Activated T-cell treated with anti-CD3 and anti-CD28 coated beads, Interleukin-2, amount 50 U/mL, for 4 hours (primary cell): ENCODE data around the gene PCSK9. TPM values are rescaled to one million over a fixed set of nuclear protein-coding genes. Genes with fewer than 3 reads are reported as not detected.

ENCODE experiments used
- ATAC-seq, 2 donors: fragments of 200-7000 bp; cut with Tn5 transposase; one replicate each; pipeline ENCODE4 v1.10.0; 2021
- DNase-seq: peaks from one replicate; pipeline ENCODE4 v3.0.0-alpha.2; 2020
- H3K27me3 Mint-ChIP-seq: one replicate; pipeline ENCODE4 v1.8.0; 2021; ENCODE audit warnings: low read depth, mixed read lengths
- H3K36me3 Mint-ChIP-seq: one replicate; pipeline ENCODE4 v1.8.0; 2022; ENCODE audit warnings: mixed read lengths; ENCODE audit not compliant: insufficient read depth
- H3K4me1 Mint-ChIP-seq: one replicate; pipeline ENCODE4 v1.8.0; 2021; ENCODE audit warnings: low read depth, mixed read lengths
- H3K4me3 Mint-ChIP-seq: one replicate; pipeline ENCODE4 v1.8.0; 2021; ENCODE audit warnings: mild to moderate bottlenecking, moderate library complexity, mixed read lengths
- H3K9me3 Mint-ChIP-seq: one replicate; pipeline ENCODE4 v1.8.0; 2021; ENCODE audit warnings: mixed read lengths
- total RNA-seq, 3 donors: library from RNA; stranded (reverse); gene quantifications; one replicate each; pipeline ENCODE4 v1.2.1, GENCODE V29; 2021

PCSK9 gene
- total RNA-seq, 3 donors from 2014 or later, result 0.05 to 0.10 (median 0.08) TPM

DNA sequence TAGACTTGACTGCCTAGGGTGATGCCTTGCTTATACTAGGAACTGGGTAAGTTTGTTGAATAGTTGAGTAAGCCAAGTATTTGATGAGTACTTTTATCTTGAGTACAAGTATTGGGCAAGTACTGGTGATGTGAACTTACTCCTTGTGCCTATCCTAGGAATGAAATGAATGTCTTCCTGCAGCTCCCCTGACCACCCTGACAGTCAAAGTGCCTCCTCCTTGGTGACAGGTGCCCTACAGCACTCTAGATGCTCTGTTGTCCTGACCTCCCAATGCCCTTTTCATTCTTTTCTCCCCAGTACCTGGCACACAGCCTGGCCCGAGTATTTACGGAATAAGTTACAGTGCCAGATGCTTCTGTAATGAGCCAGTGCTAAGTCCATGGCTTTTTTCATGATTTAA lies 25.5 kb downstream of the PCSK9 start:
- Mint-ChIP-seq H3K4me3 (no peak overlapping the region), H3K4me1 (no peaks in the 10 kb centered on the region), H3K36me3 (peaks cover 25% of the 10 kb centered on the region), H3K27me3 (no peaks in the 10 kb centered on the region), H3K9me3 (no peaks in the 10 kb centered on the region)
- DNase-seq, result no peak
- no peak for ATAC-seq

DNA sequence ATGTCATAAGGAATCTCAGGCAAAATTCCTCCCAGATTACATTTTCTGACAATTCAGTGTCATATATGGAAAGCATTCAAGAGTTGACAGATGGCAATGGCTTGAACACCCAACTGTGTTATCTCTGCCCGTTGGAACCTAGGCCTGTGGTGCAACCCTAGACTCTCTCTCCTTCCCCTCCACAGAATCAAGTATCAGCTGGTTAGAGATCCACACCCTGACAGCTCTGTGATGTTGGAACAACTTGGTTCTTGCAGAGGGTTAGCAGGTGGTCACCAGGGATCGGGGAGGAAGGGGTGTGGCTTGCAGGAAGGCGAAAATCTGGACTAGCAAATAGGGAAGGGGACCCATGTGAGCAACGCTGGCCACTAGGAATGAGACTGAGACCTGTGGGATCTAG lies 26.3 kb downstream of the PCSK9 start:
- Mint-ChIP-seq H3K36me3 (peaks cover 33% of the 10 kb centered on the region), H3K27me3 (no peaks in the 10 kb centered on the region), H3K4me3 (no peak overlapping the region), H3K9me3 (no peaks in the 10 kb centered on the region), H3K4me1 (no peaks in the 10 kb centered on the region)
- ATAC-seq (no peak), DNase-seq (no peak)

DNA sequence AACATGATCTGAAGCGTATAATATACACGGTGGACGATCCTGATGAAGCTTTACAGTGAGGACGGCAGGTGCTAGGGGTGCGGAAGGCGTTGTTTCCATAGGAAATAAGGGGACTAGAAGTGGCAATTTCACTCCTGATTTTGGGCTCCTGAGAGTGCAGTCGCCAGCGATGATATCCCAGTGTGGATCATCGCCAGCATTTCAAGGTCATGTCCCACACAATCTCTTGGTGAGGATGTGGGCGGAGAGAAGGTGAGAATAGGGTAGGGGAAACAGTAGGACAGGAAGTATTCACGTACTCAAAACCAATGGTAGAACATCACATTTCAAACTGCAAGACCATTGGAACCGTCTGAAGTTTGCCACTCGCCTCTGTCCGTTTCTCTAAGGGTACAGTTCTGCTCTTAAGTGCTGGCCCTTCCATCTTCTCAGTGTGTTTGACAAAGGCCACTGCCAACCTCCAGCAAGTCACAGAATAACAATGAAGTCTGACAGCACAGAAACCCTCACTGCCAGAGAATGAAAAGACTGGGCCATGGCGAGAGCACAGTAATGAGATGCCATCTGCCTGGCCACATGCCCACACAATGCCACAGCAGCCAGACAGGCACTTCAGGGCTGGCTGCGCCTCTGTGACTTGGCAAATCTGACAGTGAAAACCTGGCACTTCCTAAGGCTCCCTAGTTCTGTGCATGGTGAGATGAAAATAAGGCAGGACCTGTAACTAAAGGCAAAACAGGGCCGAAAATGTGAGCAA lies 27.9 kb downstream of the PCSK9 start:
- H3K9me3 Mint-ChIP-seq, result no peaks in the 10 kb centered on the region
- peaks cover 40% of the 10 kb centered on the region for H3K36me3 Mint-ChIP-seq
- H3K4me3 Mint-ChIP-seq, result no peak overlapping the region
- no peak for ATAC-seq
- H3K4me1 Mint-ChIP-seq, result no peaks in the 10 kb centered on the region
- no peak for DNase-seq
- H3K27me3 Mint-ChIP-seq, result no peaks in the 10 kb centered on the region

DNA sequence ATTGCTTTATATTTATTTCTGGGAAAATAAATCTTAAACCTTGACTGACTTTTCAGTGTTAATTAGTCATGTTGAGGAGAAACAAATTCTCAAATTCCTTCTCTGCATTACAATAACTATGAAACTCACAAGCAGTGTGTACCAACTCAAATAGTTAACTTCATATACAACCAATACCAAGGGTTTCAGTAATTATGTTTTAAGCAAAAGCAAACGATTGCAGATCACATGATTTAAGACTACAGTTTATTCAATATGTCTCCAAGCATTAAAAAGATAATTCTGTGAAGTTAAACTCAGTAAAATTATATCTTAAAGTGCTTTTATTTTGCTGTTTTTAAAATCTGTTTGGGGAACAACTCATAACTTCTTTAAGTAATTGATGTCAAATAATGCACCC lies 28.6 kb downstream of the PCSK9 start:
- DNase-seq, result no peak
- Mint-ChIP-seq H3K9me3 (no peaks in the 10 kb centered on the region), H3K4me1 (no peaks in the 10 kb centered on the region), H3K36me3 (peaks cover 47% of the 10 kb centered on the region), H3K27me3 (no peaks in the 10 kb centered on the region), H3K4me3 (no peak overlapping the region)
- ATAC-seq, result no peak

DNA sequence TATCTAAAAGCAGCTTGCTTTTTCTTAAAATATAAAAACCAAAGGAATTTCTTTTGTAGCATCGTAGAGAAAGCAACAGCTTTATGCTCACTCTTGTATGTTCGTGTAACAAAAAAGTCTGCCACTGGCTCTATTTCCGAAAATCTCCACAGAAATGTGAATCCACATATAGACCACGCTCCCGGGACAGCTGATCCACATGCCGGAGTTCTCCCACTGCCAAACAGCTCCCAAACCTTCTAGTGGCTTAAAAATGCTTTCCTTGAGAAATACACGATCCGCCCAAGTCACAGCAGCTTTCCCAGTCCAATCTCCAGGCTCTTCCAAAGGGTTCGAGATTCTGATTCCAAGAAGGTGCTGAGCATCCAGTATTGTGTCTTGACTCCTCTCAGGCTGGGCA lies 29.3 kb downstream of the PCSK9 start:
- Mint-ChIP-seq H3K36me3 (peaks cover 50% of the 10 kb centered on the region), H3K9me3 (no peaks in the 10 kb centered on the region), H3K4me1 (peaks cover 5% of the 10 kb centered on the region), H3K27me3 (no peaks in the 10 kb centered on the region), H3K4me3 (no peak overlapping the region)
- DNase-seq (no peak), ATAC-seq (no peak)

DNA sequence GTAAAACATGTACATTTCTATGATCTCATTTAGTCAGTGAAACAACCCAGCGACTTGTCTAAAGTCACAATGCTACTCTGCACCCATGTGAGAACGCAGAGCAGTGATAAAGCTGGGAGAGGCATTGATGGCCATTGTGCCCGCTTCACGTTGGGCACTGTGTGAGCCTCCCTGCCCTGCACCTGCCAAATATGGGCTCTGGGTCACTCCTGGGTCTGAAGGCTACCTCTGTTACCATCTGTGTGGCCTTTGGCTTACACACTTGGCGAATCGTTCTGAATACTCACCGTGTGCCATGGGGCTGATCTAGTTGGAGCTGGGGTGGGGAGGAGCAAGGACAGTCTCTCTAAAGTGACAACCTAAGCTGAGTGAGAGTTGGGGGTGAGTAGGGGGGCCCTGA lies 29.9 kb downstream of the PCSK9 start:
- H3K4me3 Mint-ChIP-seq, result no peak overlapping the region
- DNase-seq, result no peak

DNA sequence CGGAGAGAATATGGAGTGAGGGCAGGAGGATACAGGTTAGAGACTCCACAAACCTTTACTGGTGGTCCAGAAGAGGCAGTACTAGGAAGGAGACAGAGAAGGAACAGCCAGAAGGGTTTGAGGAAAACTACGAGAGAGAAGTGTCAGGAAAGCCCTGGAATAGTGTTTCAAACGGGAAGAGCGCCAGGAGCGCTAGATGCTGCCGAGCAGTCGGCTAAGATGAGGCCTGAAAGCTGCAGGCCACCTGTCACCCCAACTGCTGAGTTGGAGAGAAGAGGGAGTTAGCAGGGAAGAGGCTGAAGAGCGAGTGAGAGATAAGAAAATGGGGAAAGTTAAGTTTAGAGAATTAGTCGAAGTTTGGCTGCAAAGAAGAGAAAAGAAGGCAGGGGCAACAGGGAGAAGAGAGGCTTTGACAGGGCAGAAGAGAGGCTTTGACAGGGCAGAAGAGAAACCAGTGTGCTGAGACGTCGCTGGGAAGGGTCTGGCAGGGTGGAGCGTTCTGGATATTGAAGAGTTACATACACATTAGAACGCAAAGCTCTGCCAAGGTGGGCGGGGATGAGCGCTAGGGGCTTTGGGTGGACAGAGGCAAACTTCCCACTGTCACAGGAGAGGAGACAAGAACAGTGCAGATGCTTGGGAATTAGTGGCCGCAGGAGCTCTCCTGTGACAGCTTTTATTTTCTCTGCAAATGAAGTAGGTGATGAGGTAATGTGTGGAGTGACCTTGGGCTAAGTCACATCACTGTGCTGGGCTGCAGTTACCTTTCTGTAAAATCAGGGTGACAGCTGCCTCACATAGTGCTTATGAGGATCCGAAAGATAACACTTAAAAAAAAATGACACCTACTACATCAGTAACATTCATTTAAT lies 31.2 kb downstream of the PCSK9 start:
- H3K36me3 Mint-ChIP-seq, result peaks cover 59% of the 10 kb centered on the region
- no peaks in the 10 kb centered on the region for H3K27me3 Mint-ChIP-seq
- peaks cover 6% of the 10 kb centered on the region for H3K4me1 Mint-ChIP-seq
- no peak for ATAC-seq
- DNase-seq, result no peak
- no peaks in the 10 kb centered on the region for H3K9me3 Mint-ChIP-seq
- H3K4me3 Mint-ChIP-seq, result no peak overlapping the region

More for the DNA sequence above, 29.9 kb downstream of the PCSK9 start:
- H3K4me1 Mint-ChIP-seq, result peaks cover 6% of the 10 kb centered on the region
- H3K9me3 Mint-ChIP-seq, result no peaks in the 10 kb centered on the region
- H3K27me3 Mint-ChIP-seq, result no peaks in the 10 kb centered on the region
- peaks cover 52% of the 10 kb centered on the region for H3K36me3 Mint-ChIP-seq
- ATAC-seq, result no peak

DNA sequence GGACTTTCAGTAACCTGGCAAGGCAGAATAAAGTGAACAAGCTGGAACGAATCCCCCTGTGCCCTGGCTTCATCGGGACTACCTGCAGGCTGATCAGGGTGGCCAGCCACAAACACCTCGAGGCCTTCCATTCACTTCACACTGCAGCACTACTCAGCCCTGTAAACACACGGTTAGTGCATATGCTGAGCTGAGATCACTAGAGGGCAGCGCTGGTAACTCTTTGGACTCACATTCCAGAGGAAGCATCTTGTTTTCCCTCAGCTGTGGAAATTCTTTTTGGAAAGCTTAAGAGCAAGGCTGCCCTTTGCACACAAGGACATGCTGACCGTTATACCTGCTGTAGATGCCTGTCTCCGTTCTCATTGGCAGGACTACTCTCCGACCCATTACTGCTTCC lies 32.1 kb downstream of the PCSK9 start:
- Mint-ChIP-seq H3K9me3 (no peaks in the 10 kb centered on the region), H3K4me3 (no peak overlapping the region)
- DNase-seq, result no peak

DNA sequence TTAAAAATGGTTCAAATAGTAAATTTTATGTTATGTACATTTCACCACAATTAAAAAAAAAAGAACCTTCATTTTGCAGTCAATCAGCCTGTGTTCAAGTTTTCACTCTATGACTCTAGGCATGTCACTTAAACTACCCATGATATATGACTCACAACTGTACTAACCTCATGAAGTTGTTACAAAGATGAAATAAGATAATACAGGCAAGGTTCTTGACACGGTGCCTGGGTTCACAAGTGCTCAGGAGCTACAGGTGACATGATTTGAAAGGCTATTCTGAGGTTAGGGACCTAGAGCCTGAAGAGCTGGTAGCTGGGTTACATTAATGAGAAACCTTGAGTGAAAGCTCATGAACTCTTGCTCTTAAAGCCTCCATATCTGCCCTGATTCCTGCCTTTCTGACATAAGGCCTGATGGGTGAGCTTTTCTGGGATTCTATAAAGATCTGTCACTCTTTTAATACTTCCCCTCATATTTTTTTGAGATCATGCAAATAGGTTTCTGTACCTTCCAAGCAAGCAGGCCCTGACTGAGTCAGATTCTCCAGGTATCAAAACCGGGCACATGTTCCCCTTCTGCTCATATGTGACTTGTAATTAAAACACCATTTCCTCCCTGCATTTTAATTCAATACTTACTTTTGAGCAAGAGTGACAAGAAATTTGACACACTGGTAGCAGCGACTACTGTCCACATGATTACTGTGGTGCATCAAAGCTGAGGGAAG lies 34.0 kb downstream of the PCSK9 start:
- peaks cover 63% of the 10 kb centered on the region for H3K36me3 Mint-ChIP-seq
- H3K4me1 Mint-ChIP-seq, result peaks cover 6% of the 10 kb centered on the region
- ATAC-seq (peak; percentile 95 to 96), DNase-seq (no peak)
- no peak overlapping the region for H3K4me3 Mint-ChIP-seq
- no peaks in the 10 kb centered on the region for H3K27me3 Mint-ChIP-seq
- H3K9me3 Mint-ChIP-seq, result no peaks in the 10 kb centered on the region

More for the DNA sequence above, 32.1 kb downstream of the PCSK9 start:
- Mint-ChIP-seq H3K27me3 (no peaks in the 10 kb centered on the region), H3K4me1 (peaks cover 6% of the 10 kb centered on the region), H3K36me3 (peaks cover 63% of the 10 kb centered on the region)
- ATAC-seq, result no peak

DNA sequence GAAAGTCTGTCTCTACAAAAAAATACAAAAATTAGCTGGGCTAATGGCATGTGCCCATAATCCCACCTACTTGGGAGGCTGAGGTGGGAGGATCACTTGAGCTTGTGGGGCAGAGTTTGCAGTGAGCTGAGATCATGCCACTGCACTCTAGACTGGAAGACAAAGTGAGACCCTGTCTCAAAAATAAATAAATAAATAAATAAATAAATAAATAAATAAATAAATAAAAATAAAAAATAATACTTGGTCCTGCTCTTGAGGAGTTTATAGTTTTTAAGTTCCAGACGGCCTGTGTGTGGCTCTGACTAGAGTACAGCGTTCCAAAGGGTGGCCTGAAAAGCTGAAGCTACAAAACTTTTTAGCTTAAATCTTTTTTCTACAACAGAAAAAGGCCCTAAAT lies 35.1 kb downstream of the PCSK9 start:
- DNase-seq (no peak), ATAC-seq (no peak)
- H3K9me3 Mint-ChIP-seq, result no peaks in the 10 kb centered on the region
- H3K4me3 Mint-ChIP-seq, result no peak overlapping the region
- peaks cover 52% of the 10 kb centered on the region for H3K36me3 Mint-ChIP-seq
- H3K4me1 Mint-ChIP-seq, result peaks cover 6% of the 10 kb centered on the region
- H3K27me3 Mint-ChIP-seq, result no peaks in the 10 kb centered on the region

DNA sequence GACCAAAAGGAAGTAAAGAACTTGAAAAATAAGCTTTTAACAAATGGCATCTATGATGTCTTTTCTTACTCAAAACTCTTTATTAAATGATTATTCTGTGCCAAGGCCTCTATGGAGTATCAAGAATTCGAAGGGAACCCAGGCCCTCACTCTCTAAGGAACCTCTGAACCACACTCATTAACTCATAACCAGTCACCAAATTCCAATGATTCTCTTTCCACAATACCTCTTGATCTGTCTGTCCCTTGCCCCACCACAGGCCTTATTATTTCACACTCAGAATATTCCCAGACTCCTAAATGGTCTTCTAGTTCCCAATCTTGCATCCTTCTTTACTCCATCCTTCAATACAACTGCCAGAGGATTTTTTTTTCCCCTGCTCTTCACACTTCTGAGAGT lies 37.0 kb downstream of the PCSK9 start:
- peaks cover 45% of the 10 kb centered on the region for H3K36me3 Mint-ChIP-seq
- no peak for ATAC-seq
- H3K4me1 Mint-ChIP-seq, result peaks cover 6% of the 10 kb centered on the region
- no peak for DNase-seq
- H3K4me3 Mint-ChIP-seq, result no peak overlapping the region
- no peaks in the 10 kb centered on the region for H3K9me3 Mint-ChIP-seq
- H3K27me3 Mint-ChIP-seq, result no peaks in the 10 kb centered on the region

DNA sequence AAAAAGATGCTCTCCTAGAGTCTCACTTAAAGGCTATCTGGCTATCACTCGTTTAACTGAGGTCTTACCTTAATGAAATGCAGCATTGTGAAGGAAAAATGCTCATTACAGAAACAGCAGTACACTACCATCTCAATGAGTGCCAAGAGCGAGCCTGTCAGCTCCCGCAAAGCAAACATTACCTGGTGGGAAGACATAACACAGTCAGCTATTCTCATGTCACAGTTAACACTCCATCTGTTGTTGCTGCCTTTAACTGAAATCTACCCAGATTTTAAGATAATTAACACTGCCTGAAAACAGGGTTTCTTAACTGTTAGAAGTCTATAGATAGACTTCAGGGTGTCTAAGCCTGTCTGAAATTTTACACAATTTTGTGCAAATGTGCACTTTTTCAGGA lies 39.1 kb downstream of the PCSK9 start:
- H3K27me3 Mint-ChIP-seq, result no peaks in the 10 kb centered on the region
- no peaks in the 10 kb centered on the region for H3K9me3 Mint-ChIP-seq
- peaks cover 3% of the 10 kb centered on the region for H3K4me1 Mint-ChIP-seq
- peaks cover 52% of the 10 kb centered on the region for H3K36me3 Mint-ChIP-seq
- H3K4me3 Mint-ChIP-seq, result no peak overlapping the region
- ATAC-seq (no peak), DNase-seq (no peak)

DNA sequence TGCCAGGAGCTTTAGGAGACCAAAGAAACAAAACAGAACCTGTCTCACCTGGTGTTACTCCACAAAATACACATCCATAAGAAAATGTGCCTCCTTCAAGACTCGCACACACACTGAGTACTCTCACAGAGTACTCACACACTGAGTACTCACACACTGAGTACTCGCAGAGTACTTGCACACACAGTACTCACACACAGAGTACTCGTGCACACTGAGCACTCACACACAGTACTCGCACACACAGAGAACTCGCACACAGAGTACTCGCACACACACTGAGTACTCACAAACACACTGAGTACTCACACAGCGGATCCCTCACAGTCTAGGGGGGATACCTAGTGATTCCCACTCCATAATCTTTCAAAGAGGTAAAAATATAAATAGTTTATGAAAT lies 40.3 kb downstream of the PCSK9 start:
- DNase-seq (no peak), ATAC-seq (no peak)
- Mint-ChIP-seq H3K36me3 (peaks cover 51% of the 10 kb centered on the region), H3K9me3 (no peaks in the 10 kb centered on the region), H3K4me3 (no peak overlapping the region), H3K4me1 (no peaks in the 10 kb centered on the region), H3K27me3 (no peaks in the 10 kb centered on the region)

DNA sequence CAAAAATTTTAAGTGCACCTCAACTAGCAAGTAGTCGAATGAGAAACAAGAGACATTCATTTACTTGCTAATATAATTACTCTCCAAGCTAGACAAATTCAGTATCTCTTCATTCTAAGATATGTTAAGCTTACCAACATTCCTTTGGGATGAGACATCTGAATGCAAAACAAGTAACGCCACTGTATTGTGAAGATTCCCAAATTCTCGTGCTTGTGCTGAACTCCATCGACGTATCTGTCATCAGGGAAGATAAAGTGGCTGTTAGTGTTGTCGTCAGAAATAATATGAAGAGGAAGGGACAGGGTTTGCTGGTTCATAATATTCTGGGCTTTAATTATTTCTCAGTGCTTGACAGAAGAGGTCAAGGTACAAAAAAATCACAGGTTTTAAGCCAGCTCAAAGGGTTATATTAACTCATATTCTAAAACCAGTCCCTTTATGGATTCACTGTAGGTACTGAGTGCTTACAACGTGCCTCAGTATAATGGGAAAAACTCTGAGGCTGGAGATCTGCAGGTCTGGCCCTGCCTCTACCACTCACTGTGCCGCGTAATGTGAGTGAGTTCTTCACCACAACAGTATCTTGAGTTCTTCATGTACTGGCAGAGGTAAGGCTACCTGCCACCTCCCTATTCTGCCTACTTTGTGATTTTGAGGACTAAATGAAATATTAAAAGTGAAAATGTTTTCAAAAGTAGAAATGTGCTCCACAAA lies 42.0 kb downstream of the PCSK9 start:
- Mint-ChIP-seq H3K36me3 (peaks cover 49% of the 10 kb centered on the region), H3K27me3 (no peaks in the 10 kb centered on the region), H3K9me3 (no peaks in the 10 kb centered on the region), H3K4me3 (no peak overlapping the region), H3K4me1 (no peaks in the 10 kb centered on the region)
- DNase-seq, result no peak
- no peak for ATAC-seq
